SK-N-SH (cell line): ENCODE measurements around the gene FAM200A. TPM values are rescaled to one million over a fixed set of nuclear protein-coding genes. Genes with fewer than 3 reads are reported as not detected.
A peak's percentile ranks its signal among the peaks of the same experiment; 100 is the strongest.

ENCODE experiments used
- CTCF ChIA-PET: fragments of 300-600, 350-600 bp; formaldehyde crosslinking; extraction: SDS; loops from one replicate; lab custom pipeline; 2021; lab: Yijun Ruan, JAX
- POLR2A ChIA-PET: fragments of 350-600 bp; sonication (Branson Sonifier 250); formaldehyde crosslinking; extraction: SDS; loops from one replicate; lab custom pipeline; 2020; ENCODE audit warnings: antibody characterized with exemption, inconsistent platforms; lab: Yijun Ruan, JAX
- DNase-seq: peaks from one replicate; pipeline ENCODE4 v3.0.0; 2012
- H2AFZ ChIP-seq: fragments of 200-600 bp; sonication (generic); 2 replicates; pipeline ENCODE4 v1.8.1; 2016; ENCODE audit warnings: antibody characterized with exemption, mild to moderate bottlenecking, low read depth
- H3F3A ChIP-seq: fragments of 200-600 bp; sonication (generic); replicated peaks from 2 replicates; pipeline ENCODE3; 2016; ENCODE audit warnings: antibody characterized with exemption, mild to moderate bottlenecking; ENCODE audit not compliant: insufficient read depth
- H3K27ac ChIP-seq, 2 experiments: fragments of 200-500 bp in 1 of 2; fragments of 200-600 bp in 1 of 2; sonication (Bioruptor generic) in 1 of 2; sonication (generic), shearing (Covaris generic) in 1 of 2; 2 replicates each; pipeline versions ENCODE4 v1.5.1 to v1.6.1; 2014 to 2016; ENCODE audit warnings: low read depth in 2 of 2, inconsistent platforms in 1 of 2, low read length in 1 of 2, mild to moderate bottlenecking in 1 of 2, mixed read lengths in 1 of 2
- H3K27me3 ChIP-seq: fragments of 200-600 bp; sonication (generic), shearing (Covaris generic); 2 replicates; pipeline ENCODE4 v1.6.1; 2016; ENCODE audit warnings: mixed run types; ENCODE audit not compliant: insufficient read depth
- H3K36me3 ChIP-seq, 2 experiments: fragments of 200-500 bp in 1 of 2; fragments of 200-600 bp in 1 of 2; sonication (Bioruptor generic) in 1 of 2; sonication (generic) in 1 of 2; replicated peaks in 1 of 2; 2 replicates each; pipeline versions ENCODE3 to v1.5.1; 2014 to 2016; ENCODE audit warnings: low read length in 1 of 2, mild to moderate bottlenecking in 1 of 2; ENCODE audit not compliant: insufficient read depth in 2 of 2, control insufficient read depth in 1 of 2
- H3K4me1 ChIP-seq, 2 experiments: fragments of 200-500 bp in 1 of 2; fragments of 200-600 bp in 1 of 2; sonication (Bioruptor generic) in 1 of 2; sonication (generic), shearing (Covaris generic) in 1 of 2; 2 replicates each; pipeline versions ENCODE4 v1.5.1 to v1.6.1; 2014 to 2016; ENCODE audit warnings: low read depth in 1 of 2, low read length in 1 of 2, mixed run types in 1 of 2; ENCODE audit not compliant: insufficient read depth in 2 of 2, control insufficient read depth in 1 of 2
- H3K4me2 ChIP-seq: fragments of 200-600 bp; sonication (generic), shearing (Covaris generic); 2 replicates; pipeline ENCODE4 v1.6.1; 2017; ENCODE audit warnings: mixed run types
- H3K4me3 ChIP-seq, 2 experiments: fragments of 200-500 bp in 1 of 2; fragments of 200-600 bp in 1 of 2; sonication (Bioruptor generic) in 1 of 2; sonication (generic), shearing (Covaris generic) in 1 of 2; 2 replicates each; pipeline versions ENCODE4 v1.5.1 to v1.8.1; 2014 to 2016; ENCODE audit warnings: low read depth in 2 of 2, inconsistent platforms in 1 of 2, low read length in 1 of 2, mild to moderate bottlenecking in 1 of 2, mixed read lengths in 1 of 2, moderate library complexity in 1 of 2
- H3K79me2 ChIP-seq: fragments of 200-600 bp; sonication (generic); 2 replicates; pipeline ENCODE4 v1.8.1; 2017; ENCODE audit warnings: mild to moderate bottlenecking; ENCODE audit not compliant: insufficient read depth
- H3K9ac ChIP-seq: fragments of 200-600 bp; sonication (generic); 2 replicates; pipeline ENCODE4 v1.6.1; 2017; ENCODE audit warnings: mixed run types
- H3K9me2 ChIP-seq: fragments of 200-600 bp; sonication (generic); 2 replicates; pipeline ENCODE4 v1.6.1; 2017; ENCODE audit warnings: mixed run types
- H3K9me3 ChIP-seq: fragments of 200-600 bp; sonication (generic); 2 replicates; pipeline ENCODE4 v1.6.1; 2017; ENCODE audit warnings: mixed run types, mild to moderate bottlenecking, moderate library complexity
- H4K20me1 ChIP-seq: fragments of 200-600 bp; sonication (generic); 2 replicates; pipeline ENCODE4 v1.6.1; 2017; ENCODE audit warnings: mild to moderate bottlenecking, mixed run types; ENCODE audit not compliant: insufficient read depth
- CTCF ChIP-seq: fragments of 200-600 bp; sonication (generic); IDR thresholded peaks from 2 replicates; pipeline ENCODE4 v1.6.1; 2017; ENCODE audit warnings: antibody characterized with exemption, mild to moderate bottlenecking, moderate library complexity
- ELF1 ChIP-seq: IDR thresholded peaks from 2 replicates; pipeline ENCODE4 v1.4.0; 2012
- EZH2phosphoT487 ChIP-seq: fragments of 200-600 bp; sonication (generic); IDR thresholded peaks from 2 replicates; pipeline ENCODE4 v1.6.1; 2017; ENCODE audit warnings: low read depth, mixed run types, mild to moderate bottlenecking, antibody characterized with exemption, moderate library complexity, borderline replicate concordance
- FOSL2 ChIP-seq: IDR thresholded peaks from 2 replicates; pipeline ENCODE4 v1.4.0; 2012; ENCODE audit warnings: low read depth, mild to moderate bottlenecking, moderate library complexity, borderline replicate concordance
- FOXM1 ChIP-seq: IDR thresholded peaks from 2 replicates; pipeline ENCODE4 v1.4.0; 2012; ENCODE audit warnings: low read depth, mild to moderate bottlenecking
- GABPA ChIP-seq: IDR thresholded peaks from 2 replicates; pipeline ENCODE4 v1.4.0; 2012; ENCODE audit warnings: low read depth, mild to moderate bottlenecking
- GATA2 ChIP-seq: sonication (generic); formaldehyde crosslinking; IDR thresholded peaks from 2 replicates; pipeline ENCODE4 v1.5.0; 2020; ENCODE audit warnings: mild to moderate bottlenecking, missing genetic modification reagents
- IRF3 ChIP-seq: fragments of 150-350 bp; IDR thresholded peaks from 2 replicates; pipeline ENCODE4 v1.6.1; 2016; ENCODE audit warnings: mild to moderate bottlenecking, low read depth, low read length
- MAX ChIP-seq: IDR thresholded peaks from 2 replicates; pipeline ENCODE4 v1.4.0; 2012; ENCODE audit warnings: low read depth
- MEF2A ChIP-seq: IDR thresholded peaks from 2 replicates; pipeline ENCODE4 v1.4.0; 2012; ENCODE audit warnings: low read depth, borderline replicate concordance
- MXI1 ChIP-seq: IDR thresholded peaks from 2 replicates; pipeline ENCODE4 v1.6.1; 2012; ENCODE audit warnings: mild to moderate bottlenecking, low read depth, low read length, improper control_type of control experiment
- NRF1 ChIP-seq: IDR thresholded peaks from 2 replicates; pipeline ENCODE4 v1.6.1; 2012; ENCODE audit warnings: low read depth, mild to moderate bottlenecking, low read length
- POLR2AphosphoS5 ChIP-seq: IDR thresholded peaks from 2 replicates; pipeline ENCODE4 v1.6.1; 2012; ENCODE audit warnings: low read depth, low read length
- RAD21 ChIP-seq: IDR thresholded peaks from 2 replicates; pipeline ENCODE4 v1.6.1; 2012; ENCODE audit warnings: mild to moderate bottlenecking, low read length
- RCOR1 ChIP-seq: fragments of 150-350 bp; IDR thresholded peaks from 2 replicates; pipeline ENCODE4 v1.6.1; 2017; ENCODE audit warnings: antibody characterized with exemption, low read length
- REST ChIP-seq: IDR thresholded peaks from 2 replicates; pipeline ENCODE4 v1.6.1; 2012; ENCODE audit warnings: mild to moderate bottlenecking, low read depth, low read length, moderate library complexity
- RXRA ChIP-seq: IDR thresholded peaks from 2 replicates; pipeline ENCODE4 v1.4.0; 2012; ENCODE audit warnings: low read depth, mild to moderate bottlenecking, borderline replicate concordance
- TCF12 ChIP-seq: IDR thresholded peaks from 2 replicates; pipeline ENCODE4 v1.4.0; 2012
- USF1 ChIP-seq: IDR thresholded peaks from 2 replicates; pipeline ENCODE4 v1.4.0; 2012; ENCODE audit warnings: low read depth, borderline replicate concordance
- USF2 ChIP-seq: fragments of 150-350 bp; IDR thresholded peaks from 2 replicates; pipeline ENCODE4 v1.6.1; 2017; ENCODE audit warnings: antibody characterized with exemption, low read length, low read depth, borderline replicate concordance
- ZBTB33 ChIP-seq: IDR thresholded peaks from 2 replicates; pipeline ENCODE4 v1.4.0; 2012; ENCODE audit warnings: low read depth, borderline replicate concordance
- WGBS: methylation state at CpG from one replicate; pipeline ENCODE4 v1.1.6; 2017; ENCODE audit warnings: low lambda C conversion rate; 5-methylcytosine and 5-hydroxymethylcytosine counted together
- polyA plus RNA-seq, 3 experiments: library from polyadenylated mRNA; depleted of rRNA; stranded (reverse); fragments of >200 nt; gene quantifications; 2 replicates each; pipeline ENCODE4 v1.2.3, GENCODE V29; 2012

Gene FAM200A
- polyA plus RNA-seq, 1 of the 3 experiments (the other 2 are of a cell fraction) = 6.2 TPM

- H3K4me1 ChIP-seq = peaks cover 4 to 11% of the 10 kb centered on the region in 2 experiments; a peak in 2 of 4 replicates
- POLR2A ChIA-PET = interaction anchor here (0.5 to 2.6 kb wide), 10 partner anchors 21 to 255 kb away, joined by 3 to 23 read pairs (median 4); partner anchors contain the start of genes FAM200A, ZKSCAN5, ZNF394 and ZNF655
- WGBS = 23% methylated on average over 39 of the region's 54 CpGs
- TF ChIP-seq IRF3 = no peak
- TF ChIP-seq ZBTB33 = no peak
- TF ChIP-seq RXRA = no peak
- no peak for TF ChIP-seq USF1
- TF ChIP-seq GABPA = no peak
- peak; percentile 81 for TF ChIP-seq GATA2 (CRISPR knock-in tag)
- TF ChIP-seq MEF2A = no peak
- TF ChIP-seq CTCF = peak; percentile 62
- peak; percentile 64 for TF ChIP-seq RAD21
- no peak for TF ChIP-seq FOXM1
- no peak for TF ChIP-seq POLR2AphosphoS5
- no peak for TF ChIP-seq NRF1
- TF ChIP-seq TCF12 = no peak
- peak; percentile 83; the same call in 1 of the 2 replicates for TF ChIP-seq MXI1
- TF ChIP-seq FOSL2 = no peak
- TF ChIP-seq REST = no peak
- TF ChIP-seq EZH2phosphoT487 = no peak
- peak; percentile 15; the same call in 1 of the 2 replicates for TF ChIP-seq RCOR1
- no peak for TF ChIP-seq ELF1
- peak; percentile 91 for TF ChIP-seq MAX
- TF ChIP-seq USF2 = no peak
These were observed 28.3 kb upstream of the FAM200A start for GRCh38 chr7:99579956-99580777.

More at GRCh38 chr7:99579956-99580777, 28.3 kb upstream of the FAM200A start:
- peak overlapping the region; percentile 59 for H3K9ac ChIP-seq
- H4K20me1 ChIP-seq = no peaks in the 10 kb centered on the region
- H2AFZ ChIP-seq = peak overlapping the region; percentile 90
- peaks cover 0 to 3% of the 10 kb centered on the region in 2 experiments for H3K36me3 ChIP-seq
- H3K27me3 ChIP-seq = no peaks in the 10 kb centered on the region
- H3K27ac ChIP-seq = peak overlapping the region in 1 of 2 experiments; percentile 71; a peak in 2 of 4 replicates
- H3K9me2 ChIP-seq = no peaks in the 10 kb centered on the region
- CTCF ChIA-PET = interaction anchor here (0.6 to 3.7 kb wide), 12 partner anchors 9 to 115 kb away, joined by 3 to 27 read pairs (median 6); partner anchors contain the start of genes ATP5MF, ZKSCAN5, ZNF394 and ZNF655
- H3K4me3 ChIP-seq = peak overlapping the region; percentile 58 to 70
- H3F3A ChIP-seq = peaks cover 40% of the 10 kb centered on the region
- no peaks in the 10 kb centered on the region for H3K9me3 ChIP-seq
- H3K4me2 ChIP-seq = peak overlapping the region; percentile 92
- DNase-seq = peak; percentile 91
- H3K79me2 ChIP-seq = no peaks in the 10 kb centered on the region
